ENCODE measurements around the gene TPSG1. TPM values are rescaled to one million over a fixed set of nuclear protein-coding genes. Genes with fewer than 3 reads are reported as not detected.

TPSG1 gene
- total and polyA plus RNA-seq, 10 donors: 0.46 TPM; not detected in 9

GRCh38 chr16:1216681-1217400, 8.2 kb downstream of the TPSG1 start:
- H3K27me3 ChIP-seq (replicated peaks in 1 of 7): peaks cover 0 to 74% (median 0%) of the 10 kb centered on the region in 7 donors
- H3K27ac ChIP-seq: no peak overlapping the region
- intact Hi-C loops (cut with DNase I; ENCODE audit: low total_unique reads): no loop called here
- H3K4me1 ChIP-seq: no peaks in the 10 kb centered on the region
- WGBS, 5 donors: 86 to 93% (median 90%) methylated on average over 17 to 32 of the region's 32 CpGs
- H3K4me3 ChIP-seq: no peak overlapping the region
- H3K36me3 ChIP-seq: no peaks in the 10 kb centered on the region
- TF ChIP-seq POLR2A (IDR thresholded peaks at IDR 0.05): no peak
- no peak for TF ChIP-seq POLR2AphosphoS5 (IDR thresholded peaks at IDR 0.05)
- no peak for TF ChIP-seq CTCF (IDR thresholded peaks at IDR 0.05 in 8 of 11, conservative IDR thresholded peaks at IDR 0.05 in 3 of 11)
- H3K9me3 ChIP-seq: no peaks in the 10 kb centered on the region
- no peak for DNase-seq

- WGBS, 5 donors: 79 to 93% (median 83%) methylated on average over 8 to 12 of the region's 12 CpGs
- Histone ChIP-seq H3K4me1 (no peaks in the 10 kb centered on the region), H3K27me3 (replicated peaks in 1 of 7) (peaks cover 0 to 69% (median 0%) of the 10 kb centered on the region in 7 donors), H3K36me3 (no peaks in the 10 kb centered on the region), H3K9me3 (no peaks in the 10 kb centered on the region), H3K27ac (no peak overlapping the region), H3K4me3 (no peak overlapping the region)
- intact Hi-C loops (cut with DNase I; ENCODE audit: low total_unique reads): no loop called here
- TF ChIP-seq CTCF (IDR thresholded peaks at IDR 0.05 in 8 of 11, conservative IDR thresholded peaks at IDR 0.05 in 3 of 11) (no peak), POLR2AphosphoS5 (IDR thresholded peaks at IDR 0.05) (no peak), POLR2A (IDR thresholded peaks at IDR 0.05) (no peak)
- DNase-seq: no peak
Observed at GRCh38 chr16:1216296-1216619, 8.8 kb downstream of the TPSG1 start.

- 53 to 69% (median 61%) methylated on average over 13 to 32 of the region's 32 CpGs for WGBS, 5 donors
- TF ChIP-seq CTCF (IDR thresholded peaks at IDR 0.05 in 8 of 11, conservative IDR thresholded peaks at IDR 0.05 in 3 of 11): no peak
- TF ChIP-seq POLR2AphosphoS5 (IDR thresholded peaks at IDR 0.05): no peak
- no peak for TF ChIP-seq POLR2A (IDR thresholded peaks at IDR 0.05)
Observed at GRCh38 chr16:1215574-1216295, 9.3 kb downstream of the TPSG1 start.

GRCh38 chr16:1214719-1215118, 10.3 kb downstream of the TPSG1 start:
- no peak overlapping the region for H3K27ac ChIP-seq
- H3K27me3 ChIP-seq (replicated peaks in 1 of 7): peaks cover 0 to 63% (median 0%) of the 10 kb centered on the region in 7 donors
- no peaks in the 10 kb centered on the region for H3K4me1 ChIP-seq
- no peak overlapping the region for H3K4me3 ChIP-seq
- intact Hi-C loops (cut with DNase I; ENCODE audit: low total_unique reads): no loop called here
- WGBS, 5 donors: 72 to 85% (median 79%) methylated on average over 13 to 16 of the region's 16 CpGs
- DNase-seq: no peak
- TF ChIP-seq POLR2A (IDR thresholded peaks at IDR 0.05) (no peak), POLR2AphosphoS5 (IDR thresholded peaks at IDR 0.05) (no peak), CTCF (IDR thresholded peaks at IDR 0.05 in 8 of 11, conservative IDR thresholded peaks at IDR 0.05 in 3 of 11) (no peak)
- H3K9me3 ChIP-seq: no peaks in the 10 kb centered on the region
- no peaks in the 10 kb centered on the region for H3K36me3 ChIP-seq

More at GRCh38 chr16:1215574-1216295, 9.3 kb downstream of the TPSG1 start:
- no peak for DNase-seq
- no peaks in the 10 kb centered on the region for H3K4me1 ChIP-seq
- intact Hi-C loops (cut with DNase I; ENCODE audit: low total_unique reads): no loop called here
- H3K27ac ChIP-seq: no peak overlapping the region
- no peak overlapping the region for H3K4me3 ChIP-seq
- H3K27me3 ChIP-seq (replicated peaks in 1 of 7): peaks cover 0 to 68% (median 0%) of the 10 kb centered on the region in 7 donors
- H3K36me3 ChIP-seq: no peaks in the 10 kb centered on the region
- no peaks in the 10 kb centered on the region for H3K9me3 ChIP-seq
